ENCODE results near the gene SLC15A1. TPM values are rescaled to one million over a fixed set of nuclear protein-coding genes. Genes with fewer than 3 reads are reported as not detected.

Gene SLC15A1
- total RNA-seq, 4 donors from 2014 or later: not detected

GRCh38 chr13:98742961-98743360 lies 9.5 kb downstream of the SLC15A1 start:
- Histone ChIP-seq H3K27me3 (no peaks in the 10 kb centered on the region), H3K4me1 (no peaks in the 10 kb centered on the region), H3K27ac (no peak overlapping the region), H3K36me3 (no peaks in the 10 kb centered on the region), H3K4me3 (no peak overlapping the region), H3K9me3 (no peaks in the 10 kb centered on the region)
- intact Hi-C loops (cut with DNase I; ENCODE audit: low total_unique reads) (no loop called here), in situ Hi-C loops (cut with MboI; ENCODE audit: low sequenced_read_pairs in 4 of 4) (no loop called here)
- no peak for DNase-seq
- TF ChIP-seq CTCF (IDR thresholded peaks at IDR 0.05 in 4 of 5, conservative IDR thresholded peaks at IDR 0.05 in 1 of 5) (no peak), POLR2A (IDR thresholded peaks at IDR 0.05) (no peak)
- no peak for ATAC-seq

- in situ Hi-C loops (cut with MboI; ENCODE audit: low sequenced_read_pairs in 4 of 4): no loop called here
Observed at GRCh38 chr13:98741741-98742435, 10.6 kb downstream of the SLC15A1 start.

GRCh38 chr13:98740131-98740530 lies 12.3 kb downstream of the SLC15A1 start:
- in situ Hi-C loops (cut with MboI; ENCODE audit: low sequenced_read_pairs in 4 of 4) (no loop called here), intact Hi-C loops (cut with DNase I; ENCODE audit: low total_unique reads) (no loop called here)
- no peak overlapping the region for H3K4me3 ChIP-seq
- ATAC-seq: no peak
- no peak for DNase-seq
- no peak for TF ChIP-seq CTCF (IDR thresholded peaks at IDR 0.05 in 4 of 5, conservative IDR thresholded peaks at IDR 0.05 in 1 of 5)
- H3K27ac ChIP-seq: no peak overlapping the region
- no peaks in the 10 kb centered on the region for H3K36me3 ChIP-seq
- H3K9me3 ChIP-seq: no peaks in the 10 kb centered on the region
- H3K4me1 ChIP-seq: no peaks in the 10 kb centered on the region
- H3K27me3 ChIP-seq: no peaks in the 10 kb centered on the region

More at GRCh38 chr13:98741741-98742435, 10.6 kb downstream of the SLC15A1 start:
- no peak for ATAC-seq
- Histone ChIP-seq H3K9me3 (no peaks in the 10 kb centered on the region), H3K27me3 (no peaks in the 10 kb centered on the region), H3K4me1 (no peaks in the 10 kb centered on the region), H3K36me3 (no peaks in the 10 kb centered on the region), H3K4me3 (no peak overlapping the region), H3K27ac (no peak overlapping the region)
- DNase-seq: no peak
- intact Hi-C loops (cut with DNase I; ENCODE audit: low total_unique reads): no loop called here
- TF ChIP-seq POLR2A (IDR thresholded peaks at IDR 0.05): no peak
- TF ChIP-seq CTCF (IDR thresholded peaks at IDR 0.05 in 4 of 5, conservative IDR thresholded peaks at IDR 0.05 in 1 of 5): no peak

GRCh38 chr13:98738993-98739392 lies 13.5 kb downstream of the SLC15A1 start:
- H3K27me3 ChIP-seq: no peaks in the 10 kb centered on the region
- H3K4me3 ChIP-seq: no peak overlapping the region
- H3K4me1 ChIP-seq: no peaks in the 10 kb centered on the region
- no peak for DNase-seq
- no peaks in the 10 kb centered on the region for H3K36me3 ChIP-seq
- no peaks in the 10 kb centered on the region for H3K9me3 ChIP-seq
- no peak for TF ChIP-seq CTCF (IDR thresholded peaks at IDR 0.05 in 4 of 5, conservative IDR thresholded peaks at IDR 0.05 in 1 of 5)
- no peak for TF ChIP-seq POLR2A (IDR thresholded peaks at IDR 0.05)
- intact Hi-C loops (cut with DNase I; ENCODE audit: low total_unique reads): no loop called here
- ATAC-seq: no peak
- H3K27ac ChIP-seq: no peak overlapping the region
- in situ Hi-C loops (cut with MboI; ENCODE audit: low sequenced_read_pairs in 4 of 4): no loop called here

- no peaks in the 10 kb centered on the region for H3K27me3 ChIP-seq
- H3K4me3 ChIP-seq: no peak overlapping the region
- no peak for DNase-seq
- H3K27ac ChIP-seq: no peak overlapping the region
- no peak for ATAC-seq
- no peaks in the 10 kb centered on the region for H3K36me3 ChIP-seq
- in situ Hi-C loops (cut with MboI; ENCODE audit: low sequenced_read_pairs in 4 of 4): no loop called here
- no peaks in the 10 kb centered on the region for H3K4me1 ChIP-seq
- intact Hi-C loops (cut with DNase I; ENCODE audit: low total_unique reads): no loop called here
- TF ChIP-seq CTCF (IDR thresholded peaks at IDR 0.05 in 4 of 5, conservative IDR thresholded peaks at IDR 0.05 in 1 of 5): no peak
- no peak for TF ChIP-seq POLR2A (IDR thresholded peaks at IDR 0.05)
- H3K9me3 ChIP-seq: no peaks in the 10 kb centered on the region
Observed at GRCh38 chr13:98738213-98738612, 14.3 kb downstream of the SLC15A1 start.

Data from gastrocnemius medialis (tissue), 4 donors.